SK-N-MC (cell line): ENCODE results near the gene SH3D19.

Source experiments
- EZH2 ChIP-seq: fragments of 200-600 bp; sonication (generic); IDR thresholded peaks from one replicate; pipeline ENCODE4 v1.6.1; 2017; ENCODE audit warnings: antibody characterized with exemption
- POLR2AphosphoS5 ChIP-seq: IDR thresholded peaks from 2 replicates; pipeline ENCODE4 v1.6.1; 2012; ENCODE audit warnings: mild to moderate bottlenecking, low read depth, low read length, borderline replicate concordance

GRCh38 chr4:151184523-151185458, 140.6 kb downstream of the SH3D19 start:
- TF ChIP-seq EZH2 (no peak), POLR2AphosphoS5 (no peak)
